HepG2 (cell line): Measurements from ENCODE around the gene GFY. TPM values are rescaled to one million over a fixed set of nuclear protein-coding genes. Genes with fewer than 3 reads are reported as not detected.
A peak's percentile ranks its signal among the peaks of the same experiment; 100 is the strongest.

Experiments
- ARHGAP35 ChIP-seq: sonication (generic); formaldehyde crosslinking; IDR thresholded peaks from 2 replicates; pipeline ENCODE4 v1.9.0; 2022; ENCODE audit warnings: mild to moderate bottlenecking, inconsistent platforms, moderate library complexity, missing genetic modification reagents, borderline replicate concordance
- BRD4 ChIP-seq: sonication (generic); formaldehyde crosslinking; IDR thresholded peaks from 2 replicates; pipeline ENCODE4 v1.4.0; 2020; ENCODE audit warnings: missing genetic modification reagents
- CCAR2 ChIP-seq: fragments of 200-400 bp; formaldehyde crosslinking; optimal IDR thresholded peaks from 2 replicates; pipeline ENCODE3; 2018; ENCODE audit warnings: low read depth, mild to moderate bottlenecking, low read length, moderate library complexity
- EP300 ChIP-seq, 3 experiments: sonication (generic) in 1 of 3; formaldehyde crosslinking in 1 of 3; IDR thresholded peaks; 2 replicates each; pipeline versions ENCODE4 v1.5.1 to v1.6.1; 2011 to 2020; ENCODE audit warnings: low read depth in 2 of 3, low read length in 2 of 3, borderline replicate concordance in 1 of 3, improper control_type of control experiment in 1 of 3, mild to moderate bottlenecking in 1 of 3, missing genetic modification reagents in 1 of 3, moderate library complexity in 1 of 3
- ESRRA ChIP-seq: sonication (generic); formaldehyde crosslinking; IDR thresholded peaks from 2 replicates; pipeline ENCODE4 v1.5.1; 2020; ENCODE audit warnings: mild to moderate bottlenecking, low read depth, missing genetic modification reagents
- ETV5 ChIP-seq: IDR thresholded peaks from 2 replicates; pipeline ENCODE4 v1.6.1; 2018; ENCODE audit warnings: missing biosample characterization, missing genetic modification reagents, inconsistent platforms, borderline replicate concordance
- FOXK1 ChIP-seq: sonication (generic); formaldehyde crosslinking; IDR thresholded peaks from 2 replicates; pipeline ENCODE4 v1.4.0; 2020; ENCODE audit warnings: low read depth, missing genetic modification reagents, borderline replicate concordance
- GATAD1 ChIP-seq: IDR thresholded peaks from 2 replicates; pipeline ENCODE4 v1.6.1; 2016; ENCODE audit warnings: missing genetic modification reagents, missing compliant biosample characterization
- GPN1 ChIP-seq: sonication (generic); formaldehyde crosslinking; IDR thresholded peaks from 2 replicates; pipeline ENCODE4 v1.5.1; 2020; ENCODE audit warnings: missing genetic modification reagents, borderline replicate concordance
- HBP1 ChIP-seq: IDR thresholded peaks from 2 replicates; pipeline ENCODE4 v1.6.1; 2016; ENCODE audit warnings: low read depth, control low read depth
- HNF4G ChIP-seq, 2 experiments: sonication (generic) in 1 of 2; formaldehyde crosslinking in 1 of 2; IDR thresholded peaks; 2 replicates each; pipeline versions ENCODE4 v1.4.0 to v1.6.1; 2011 to 2020; ENCODE audit warnings: borderline replicate concordance in 2 of 2, low read depth in 2 of 2, mild to moderate bottlenecking in 2 of 2, low read length in 1 of 2, missing genetic modification reagents in 1 of 2, moderate library complexity in 1 of 2
- HOXA7 ChIP-seq: sonication (generic); formaldehyde crosslinking; IDR thresholded peaks from 2 replicates; pipeline ENCODE4 v1.8.1; 2022; ENCODE audit warnings: mild to moderate bottlenecking, missing genetic modification reagents, moderate library complexity
- HOXD1 ChIP-seq: sonication (generic); formaldehyde crosslinking; IDR thresholded peaks from 2 replicates; pipeline ENCODE4 v1.5.0; 2020; ENCODE audit warnings: missing genetic modification reagents
- ISX ChIP-seq: sonication (generic); formaldehyde crosslinking; conservative IDR thresholded peaks from 2 replicates; pipeline ENCODE4 v1.5.0; 2020; ENCODE audit warnings: missing genetic modification reagents
- LCORL ChIP-seq, 2 experiments: fragments of 450-650 bp in 1 of 2; sonication (generic) in 1 of 2; formaldehyde crosslinking in 1 of 2; IDR thresholded peaks; 2 replicates each; pipeline versions ENCODE4 v1.5.0 to v1.6.1; 2017 to 2020; ENCODE audit warnings: antibody characterized with exemption in 1 of 2, missing genetic modification reagents in 1 of 2
- MIXL1 ChIP-seq: IDR thresholded peaks from 2 replicates; pipeline ENCODE4 v1.6.1; 2016
- MTA3 ChIP-seq: sonication (generic); formaldehyde crosslinking; IDR thresholded peaks from 2 replicates; pipeline ENCODE4 v1.4.0; 2020; ENCODE audit warnings: missing genetic modification reagents
- NFIC ChIP-seq: IDR thresholded peaks from 2 replicates; pipeline ENCODE4 v1.6.1; 2012; ENCODE audit warnings: mild to moderate bottlenecking, low read length, inconsistent platforms
- PHF5A ChIP-seq: IDR thresholded peaks from one replicate; pipeline ENCODE4 v1.6.1; 2018; ENCODE audit warnings: low read depth, missing genetic modification reagents; ENCODE audit not compliant: unreplicated experiment
- SALL2 ChIP-seq: sonication (generic); formaldehyde crosslinking; IDR thresholded peaks from 2 replicates; pipeline ENCODE4 v1.8.1; 2023; ENCODE audit warnings: mild to moderate bottlenecking, missing genetic modification reagents, inconsistent platforms
- STAG1 ChIP-seq: sonication (generic); formaldehyde crosslinking; IDR thresholded peaks from 2 replicates; pipeline ENCODE4 v1.4.0; 2020; ENCODE audit warnings: missing genetic modification reagents
- TGIF2 ChIP-seq: IDR thresholded peaks from 2 replicates; pipeline ENCODE4 v1.6.1; 2016; ENCODE audit warnings: control low read depth, missing compliant biosample characterization
- ZBTB1 ChIP-seq: sonication (generic); formaldehyde crosslinking; IDR thresholded peaks from 2 replicates; pipeline ENCODE4 v1.4.0; 2020; ENCODE audit warnings: missing genetic modification reagents, borderline replicate concordance
- ZNF121 ChIP-seq: sonication (generic); formaldehyde crosslinking; IDR thresholded peaks from 2 replicates; pipeline ENCODE4 v1.5.0; 2020; ENCODE audit warnings: mild to moderate bottlenecking, missing genetic modification reagents
- ZNF879 ChIP-seq: sonication (generic); formaldehyde crosslinking; IDR thresholded peaks from 2 replicates; pipeline ENCODE4 v1.8.1; 2023; ENCODE audit warnings: missing genetic modification reagents
- polyA plus RNA-seq, 8 experiments: library from polyadenylated mRNA; depleted of rRNA in 3 of 8; stranded (reverse) in 7 of 8; unstranded in 1 of 8; fragments of >200 nt; fragmentation: Illumina TruSeq in 4 of 8; extraction: Trizol in 4 of 8; gene quantifications; 2 replicates each; pipeline versions ENCODE4 v1.2.1 to v1.2.3, GENCODE V29; 2011 to 2016; ENCODE audit warnings: low read depth in 4 of 8, missing spikeins in 1 of 8, mixed read lengths in 1 of 8; ENCODE audit not compliant: insufficient read depth in 1 of 8
- total RNA-seq, 5 experiments: library from RNA; depleted of rRNA; stranded (reverse); fragments of >200 nt; fragmentation: Illumina TruSeq; extraction: Trizol; gene quantifications; 2 replicates each; pipeline ENCODE4 v1.2.3, GENCODE V29; 2016; ENCODE audit warnings: low read depth in 1 of 5
- TF ChIP-seq, protein P1 (sequence below): IDR thresholded peaks from 2 replicates; pipeline ENCODE4 v1.6.1; 2016
- TF ChIP-seq, protein P2 (sequence below): sonication (generic); formaldehyde crosslinking; IDR thresholded peaks from 2 replicates; pipeline ENCODE4 v1.4.0; 2020; ENCODE audit warnings: mild to moderate bottlenecking, missing genetic modification reagents

Gene GFY
- total and polyA plus RNA-seq, 2 of the 13 experiments (the other 11 are each of a cell fraction or from before 2014, with no cell fraction given) = not detected

DNA sequence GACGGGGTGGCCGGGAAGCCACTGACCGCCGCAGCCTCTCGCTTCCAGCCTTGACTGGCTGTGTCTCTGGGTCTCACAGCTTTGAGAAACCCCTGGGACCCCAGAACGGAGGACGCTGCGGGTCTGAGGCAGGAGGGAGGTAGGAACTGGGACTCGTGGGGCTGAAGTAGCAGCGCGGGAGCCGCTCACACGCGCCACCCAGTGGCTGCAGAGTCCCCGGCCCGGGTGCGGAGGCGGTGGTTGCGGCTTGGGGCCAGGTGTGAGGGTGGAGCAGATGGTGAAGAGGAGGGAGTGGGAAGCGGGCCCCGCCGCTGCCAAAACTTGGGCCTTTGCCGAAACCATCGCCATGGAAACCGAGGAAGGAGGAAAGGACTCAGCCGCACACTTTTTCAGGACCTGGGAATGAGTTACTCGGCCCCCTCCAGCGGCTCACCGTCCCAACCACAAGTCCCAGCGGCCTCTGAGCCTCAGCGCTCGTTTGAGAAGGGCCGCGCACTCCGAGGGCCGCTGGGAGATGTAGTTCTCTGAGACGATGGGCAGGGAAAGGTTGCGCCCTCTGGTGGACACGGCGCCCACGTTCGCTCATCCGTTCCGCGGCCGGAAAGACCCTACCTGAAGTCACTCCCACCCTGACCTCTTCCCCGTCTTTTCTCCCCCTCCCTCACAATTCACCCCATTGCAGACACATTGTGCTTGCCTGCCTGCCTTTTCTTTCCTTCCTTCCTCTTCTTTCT, 18.3 kb downstream of the GFY start (continued):
- TF ChIP-seq HBP1 (peak; percentile 76; the same call in 1 of the 2 replicates), ZNF121 (CRISPR knock-in tag) (no peak), SALL2 (CRISPR knock-in tag) (peak; percentile 80; the same call in 1 of the 2 replicates), STAG1 (CRISPR knock-in tag) (peak; percentile 50), HNF4G (IDR thresholded peaks at IDR 0.05; ENCODE audit: borderline replicate concordance, low read depth, low read length) (no peak), HNF4G (CRISPR knock-in tag; IDR thresholded peaks at IDR 0.05; ENCODE audit: borderline replicate concordance, low read depth) (no peak), ESRRA (CRISPR knock-in tag) (0 out of 2 replicates have a peak, but pooled peaks have one; percentile 5), ETV5 (CRISPR knock-in tag) (peak; percentile 52; the same call in 1 of the 2 replicates), FOXK1 (CRISPR knock-in tag) (no peak), MIXL1 (no peak), ISX (no peak), MTA3 (CRISPR knock-in tag) (no peak), LCORL (IDR thresholded peaks at IDR 0.05) (no peak), LCORL (CRISPR knock-in tag; IDR thresholded peaks at IDR 0.05) (peak; percentile 61), TGIF2 (no peak), CCAR2 (no peak), NFIC (no peak; the same call in 1 of the 2 replicates), HOXA7 (CRISPR knock-in tag) (no peak), HOXD1 (no peak), ZNF879 (CRISPR knock-in tag) (no peak), ARHGAP35 (CRISPR knock-in tag) (no peak; the same call in 1 of the 2 replicates), GATAD1 (CRISPR knock-in tag) (0 out of 2 replicates have a peak, but pooled peaks have one; percentile 10), BRD4 (CRISPR knock-in tag) (peak; percentile 54; the same call in 1 of the 2 replicates), ZBTB1 (CRISPR knock-in tag) (no peak), GPN1 (CRISPR knock-in tag) (no peak), EP300 (IDR thresholded peaks at IDR 0.05; ENCODE audit: low read depth in 2 of 2, low read length in 2 of 2) (no peak), EP300 (CRISPR knock-in tag; IDR thresholded peaks at IDR 0.05; ENCODE audit: borderline replicate concordance) (no peak), PHF5A (CRISPR knock-in tag) (no peak)
- TF ChIP-seq, protein P1, sequence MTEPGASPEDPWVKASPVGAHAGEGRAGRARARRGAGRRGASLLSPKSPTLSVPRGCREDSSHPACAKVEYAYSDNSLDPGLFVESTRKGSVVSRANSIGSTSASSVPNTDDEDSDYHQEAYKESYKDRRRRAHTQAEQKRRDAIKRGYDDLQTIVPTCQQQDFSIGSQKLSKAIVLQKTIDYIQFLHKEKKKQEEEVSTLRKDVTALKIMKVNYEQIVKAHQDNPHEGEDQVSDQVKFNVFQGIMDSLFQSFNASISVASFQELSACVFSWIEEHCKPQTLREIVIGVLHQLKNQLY (CRISPR knock-in tag) = no peak
- TF ChIP-seq, protein P2, sequence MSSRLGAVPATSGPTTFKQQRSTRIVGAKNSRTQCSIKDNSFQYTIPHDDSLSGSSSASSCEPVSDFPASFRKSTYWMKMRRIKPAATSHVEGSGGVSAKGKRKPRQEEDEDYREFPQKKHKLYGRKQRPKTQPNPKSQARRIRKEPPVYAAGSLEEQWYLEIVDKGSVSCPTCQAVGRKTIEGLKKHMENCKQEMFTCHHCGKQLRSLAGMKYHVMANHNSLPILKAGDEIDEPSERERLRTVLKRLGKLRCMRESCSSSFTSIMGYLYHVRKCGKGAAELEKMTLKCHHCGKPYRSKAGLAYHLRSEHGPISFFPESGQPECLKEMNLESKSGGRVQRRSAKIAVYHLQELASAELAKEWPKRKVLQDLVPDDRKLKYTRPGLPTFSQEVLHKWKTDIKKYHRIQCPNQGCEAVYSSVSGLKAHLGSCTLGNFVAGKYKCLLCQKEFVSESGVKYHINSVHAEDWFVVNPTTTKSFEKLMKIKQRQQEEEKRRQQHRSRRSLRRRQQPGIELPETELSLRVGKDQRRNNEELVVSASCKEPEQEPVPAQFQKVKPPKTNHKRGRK (CRISPR knock-in tag) = peak; percentile 98
